ACHN (cell line): ENCODE measurements around the gene NDUFAF8.

Source experiments
- DNase-seq: peaks from one replicate; pipeline ENCODE4 v3.0.0-alpha.2; 2015
- in situ Hi-C: cut with HindIII; loops from 2 replicates; pipeline ENCODE4 v1.10.0; 2017; ENCODE audit warnings: low sequenced_read_pairs, low pct_ligation_motif_present, low pct_unique_long_range_greater_than_20kb

NDUFAF8 gene, protein sequence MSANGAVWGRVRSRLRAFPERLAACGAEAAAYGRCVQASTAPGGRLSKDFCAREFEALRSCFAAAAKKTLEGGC

DNA sequence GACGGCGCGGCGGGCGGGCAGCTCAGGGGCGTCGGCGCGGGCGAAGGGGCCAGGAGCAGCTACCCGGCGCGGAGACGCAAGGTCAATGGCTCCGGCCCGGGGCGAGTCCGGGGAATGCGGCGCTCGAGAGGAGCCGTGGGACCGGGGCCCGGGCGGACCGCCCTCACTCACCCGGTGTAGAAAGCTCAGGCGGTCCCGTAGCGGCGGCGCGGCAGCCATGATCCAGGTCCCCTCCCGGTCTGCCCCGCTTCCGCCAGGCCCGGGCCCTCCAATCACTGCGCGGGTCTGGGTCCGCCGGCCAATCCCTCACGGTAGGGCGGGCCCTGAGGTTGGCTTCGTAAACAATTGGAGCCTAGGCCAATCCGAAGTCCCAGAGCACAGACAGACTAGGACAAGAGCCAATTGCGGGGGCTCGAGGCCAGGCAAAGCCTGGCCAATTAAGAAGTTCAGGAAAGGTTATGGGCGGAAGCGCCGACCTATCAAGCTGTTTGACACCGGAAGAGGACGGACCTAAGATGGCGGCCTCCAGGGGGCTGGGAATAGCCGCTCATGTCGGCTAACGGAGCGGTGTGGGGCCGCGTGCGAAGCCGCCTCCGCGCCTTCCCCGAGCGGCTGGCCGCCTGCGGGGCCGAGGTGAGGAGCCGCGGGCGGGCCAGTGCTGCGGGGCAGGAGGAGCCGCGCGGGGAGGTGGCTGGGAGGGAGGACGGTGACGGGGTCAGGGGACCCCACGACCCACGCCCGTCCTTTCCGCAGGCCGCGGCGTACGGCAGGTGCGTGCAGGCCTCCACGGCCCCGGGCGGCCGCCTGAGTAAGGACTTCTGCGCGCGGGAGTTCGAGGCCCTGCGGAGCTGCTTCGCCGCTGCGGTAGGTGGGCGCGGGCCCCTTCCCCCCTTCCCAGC, at the start of gene NDUFAF8, which contains the start of gene TEPSIN:
NDUFAF8 (plus strand) TSS at position 504 of the 899 bp plus-strand sequence; CDS start at position 550, 46 bp downstream.
TEPSIN (minus strand) TSS at position 241 of the 899 bp plus-strand sequence; CDS start at position 219, 22 bp downstream.
- in situ Hi-C loops = no loop called here
- peak; percentile 100 for DNase-seq

GRCh38 chr17:81189670-81190530, 49.2 kb upstream of the NDUFAF8 start:
- DNase-seq = peak; percentile 16
- in situ Hi-C loops = no loop called here

DNA sequence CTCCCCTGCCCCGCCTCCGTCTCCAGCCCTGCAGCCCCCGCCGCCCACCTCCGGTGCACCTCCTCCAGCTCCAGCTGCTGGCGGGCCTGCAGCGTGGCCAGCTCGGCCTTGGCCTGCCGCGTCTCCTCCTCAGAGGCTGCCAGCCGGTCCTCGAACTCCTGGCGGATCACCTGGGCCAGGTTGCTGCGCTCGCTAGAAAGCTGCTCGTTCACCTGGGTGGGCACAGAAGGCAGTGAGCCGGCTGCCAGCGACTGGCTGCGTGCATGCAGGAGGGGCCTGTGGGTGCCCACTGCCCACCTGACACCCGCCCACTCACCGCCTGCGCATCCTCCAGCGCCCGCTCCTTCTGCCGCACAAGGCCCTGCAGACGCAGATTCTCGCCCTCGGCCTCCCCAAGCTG, 48.5 kb upstream of the NDUFAF8 start:
- in situ Hi-C loops = no loop called here

GRCh38 chr17:81191116-81191515, 48.0 kb upstream of the NDUFAF8 start:
- DNase-seq = no peak
- in situ Hi-C loops = no loop called here

More for the DNA sequence above, 48.5 kb upstream of the NDUFAF8 start:
- no peak for DNase-seq

GRCh38 chr17:81191646-81192045, 47.5 kb upstream of the NDUFAF8 start:
- in situ Hi-C loops = no loop called here
- no peak for DNase-seq

DNA sequence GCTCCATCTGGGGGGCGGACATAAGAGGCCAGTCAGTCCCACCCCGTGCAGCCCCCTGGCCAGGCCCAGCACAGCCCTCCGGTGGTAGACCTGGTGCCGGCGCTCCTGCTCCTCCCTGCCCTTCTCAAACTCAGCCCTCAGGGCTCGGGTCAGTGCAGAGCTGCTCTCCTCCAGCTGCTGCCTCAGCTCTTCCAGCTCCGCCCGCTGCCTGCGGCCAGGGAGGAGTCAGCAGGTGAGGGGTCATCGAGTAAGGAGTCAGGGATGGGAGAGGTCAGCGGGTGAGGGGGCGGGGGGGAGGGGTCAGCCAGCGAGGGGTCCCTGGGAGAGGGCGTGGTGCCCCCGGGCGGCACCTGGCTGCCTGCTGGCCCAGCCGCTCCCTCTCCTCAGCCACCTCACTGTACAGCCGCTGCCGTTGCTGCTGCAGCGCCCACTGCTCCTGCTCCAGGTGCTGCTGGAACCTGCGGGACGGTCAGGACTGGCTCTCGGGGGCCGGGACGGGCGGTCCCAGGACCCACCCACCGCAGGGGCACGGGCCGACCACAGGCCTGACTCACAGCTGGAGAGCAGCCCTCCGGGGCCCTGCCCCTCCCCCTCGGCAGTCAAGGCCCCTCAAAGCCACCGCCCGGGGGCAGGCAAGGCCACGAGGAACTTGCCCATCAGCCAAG, 46.6 kb upstream of the NDUFAF8 start:
- in situ Hi-C loops = no loop called here

DNA sequence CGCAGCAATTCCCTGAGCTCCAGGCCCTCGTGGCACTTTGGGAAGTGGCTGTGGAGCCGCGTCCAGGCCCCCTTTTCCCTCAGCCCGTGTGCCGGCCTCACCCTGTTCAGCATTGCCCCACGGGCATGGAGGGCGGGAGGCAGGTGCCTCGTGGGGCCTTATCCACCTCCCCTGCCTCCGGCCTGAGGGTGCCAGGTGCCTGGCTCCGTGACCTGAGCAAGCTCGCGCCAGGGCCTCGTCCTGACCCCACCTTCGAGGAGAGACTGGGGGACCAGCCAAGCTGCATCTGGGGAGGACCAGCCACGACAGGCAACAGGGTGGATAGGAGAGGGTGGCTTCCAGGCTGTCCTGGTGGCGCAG, 46.1 kb upstream of the NDUFAF8 start:
- no peak for DNase-seq
- in situ Hi-C loops = no loop called here

More for the DNA sequence above, 46.6 kb upstream of the NDUFAF8 start:
- no peak for DNase-seq

- DNase-seq = no peak
- in situ Hi-C loops = no loop called here
Observed at GRCh38 chr17:81193470-81194224, 45.5 kb upstream of the NDUFAF8 start.

GRCh38 chr17:81194225-81194760, 44.8 kb upstream of the NDUFAF8 start:
- DNase-seq = no peak
- in situ Hi-C loops = no loop called here

GRCh38 chr17:81194941-81195901, 43.9 kb upstream of the NDUFAF8 start:
- in situ Hi-C loops = no loop called here
- DNase-seq = no peak

DNA sequence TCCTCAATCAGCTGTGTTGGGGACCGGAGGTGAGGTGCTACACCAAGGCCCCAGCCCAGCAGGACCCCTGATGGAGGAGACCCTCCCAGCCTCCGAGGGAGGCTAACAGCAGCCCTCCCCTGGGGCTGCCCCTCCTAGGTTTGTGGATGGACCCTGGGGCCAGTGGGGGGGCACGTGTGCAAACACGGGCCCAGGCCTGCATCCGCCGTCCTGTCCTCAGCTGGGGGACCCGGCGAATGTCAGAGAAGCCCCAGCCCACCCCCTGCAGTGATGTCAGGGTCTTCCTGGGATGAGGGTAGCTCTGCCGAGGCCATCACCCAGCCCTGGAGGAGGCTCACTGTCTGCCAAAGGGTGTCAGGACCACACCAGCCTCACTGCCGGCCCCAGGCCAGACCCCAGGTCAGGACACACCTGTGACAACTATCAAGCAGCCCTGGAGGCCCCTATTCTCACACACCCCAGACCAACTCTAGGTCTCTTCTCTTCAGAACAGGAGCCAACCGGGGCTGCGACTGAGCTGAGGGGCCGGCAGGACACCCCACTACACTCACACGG, 43.1 kb upstream of the NDUFAF8 start:
- in situ Hi-C loops = no loop called here
- DNase-seq = no peak

DNA sequence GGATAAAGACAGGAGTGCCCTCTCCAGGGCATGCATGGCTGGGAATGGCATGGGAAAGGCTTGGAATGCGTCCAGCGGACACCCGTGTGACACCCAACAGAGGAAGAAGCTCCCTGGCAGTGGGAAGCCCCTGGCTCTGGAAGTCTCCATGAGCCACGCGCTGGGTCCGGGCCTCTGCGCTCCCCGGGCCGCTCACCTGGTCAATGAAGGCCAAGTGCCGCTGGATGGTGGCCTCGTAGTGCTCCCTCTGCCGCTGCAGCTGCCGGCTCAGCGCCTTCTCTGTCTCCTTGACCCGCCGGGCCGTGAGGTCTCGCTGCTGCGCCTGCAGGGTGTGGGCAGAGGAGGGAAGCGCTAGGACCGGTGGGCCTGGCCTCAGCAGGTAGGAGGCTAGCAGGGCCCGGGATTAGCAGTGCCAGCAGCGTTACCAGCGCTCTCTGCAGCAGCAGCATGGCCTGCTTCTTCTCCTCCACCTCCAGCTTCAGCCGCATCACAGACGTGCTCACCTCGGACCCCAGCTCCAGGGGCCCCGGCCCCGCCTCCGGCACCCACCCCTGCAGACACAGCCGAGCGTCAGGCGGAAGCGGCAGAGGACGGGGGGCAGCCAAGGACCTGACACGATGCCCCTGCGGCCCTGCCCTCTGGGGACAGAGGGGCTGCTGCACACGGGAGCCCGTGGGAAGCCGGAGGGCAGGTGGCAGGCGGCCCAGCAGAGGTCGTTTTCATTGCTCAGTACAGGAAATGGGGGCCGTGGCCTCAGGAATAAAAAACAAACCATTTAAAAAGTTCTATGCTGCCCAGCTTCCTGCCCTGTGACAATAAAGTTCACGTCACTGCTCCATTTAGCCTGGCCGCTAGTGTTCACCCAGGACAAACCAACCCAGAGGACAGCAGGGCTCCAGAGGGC, 42.4 kb upstream of the NDUFAF8 start:
- in situ Hi-C loops = no loop called here
- no peak for DNase-seq

DNA sequence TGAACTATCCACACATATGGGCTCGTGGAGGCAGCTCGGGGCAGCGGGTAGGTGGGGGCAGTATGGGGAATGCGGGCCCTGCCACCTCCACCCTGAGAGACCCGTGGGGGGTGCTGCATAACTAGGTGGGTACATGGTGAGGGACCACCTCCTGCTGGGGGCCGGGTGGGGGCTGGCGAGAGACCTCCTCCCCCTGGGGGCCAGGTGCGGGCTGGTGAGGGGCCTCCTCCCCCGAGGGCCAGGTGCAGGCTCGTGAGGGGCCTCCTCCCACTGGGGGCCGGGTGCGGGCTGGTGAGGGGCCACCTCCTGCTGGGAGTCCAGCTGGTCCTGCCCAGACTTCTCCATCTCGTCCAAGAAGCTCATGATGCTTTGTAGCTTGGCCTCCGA, 41.7 kb upstream of the NDUFAF8 start:
- in situ Hi-C loops = no loop called here

DNA sequence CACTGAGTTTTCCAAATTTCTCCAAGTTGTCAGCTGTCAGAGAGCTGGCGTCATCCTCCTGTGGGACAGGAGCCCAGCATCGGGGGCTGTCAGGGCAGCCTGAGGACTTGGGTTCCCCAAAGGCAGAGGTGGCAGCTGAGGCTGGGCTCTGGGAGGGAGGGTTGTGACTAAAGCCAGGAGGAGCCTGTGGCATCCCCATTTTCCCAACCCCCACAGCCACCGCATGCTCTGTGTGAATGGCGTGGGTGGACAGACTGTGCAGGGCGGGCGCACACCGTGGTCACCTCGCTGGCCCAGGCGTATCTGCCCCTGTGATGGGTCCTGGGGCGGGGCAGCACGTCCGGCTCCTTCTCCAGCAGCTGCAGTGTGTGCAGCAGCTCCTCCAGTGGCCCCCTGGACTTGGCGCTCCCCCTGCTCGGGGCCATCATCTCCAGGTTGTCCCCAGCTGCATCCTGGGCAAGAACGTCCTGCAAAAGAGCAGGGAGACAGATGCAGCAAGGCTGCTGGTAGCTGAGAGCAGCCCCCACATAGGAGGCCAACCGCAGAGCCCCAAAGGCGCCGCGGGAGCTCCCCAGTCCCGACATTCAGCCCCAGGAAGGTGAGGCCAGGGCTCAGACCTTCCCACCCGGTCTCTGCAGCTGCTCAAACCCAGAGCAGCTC, 41.2 kb upstream of the NDUFAF8 start:
- DNase-seq = no peak
- in situ Hi-C loops = no loop called here

More for the DNA sequence above, 41.7 kb upstream of the NDUFAF8 start:
- DNase-seq = no peak

- in situ Hi-C loops = no loop called here
- no peak for DNase-seq
Observed at GRCh38 chr17:81198826-81199481, 40.2 kb upstream of the NDUFAF8 start.
